ENCODE results near the gene DNAH17. TPM values are rescaled to one million over a fixed set of nuclear protein-coding genes. Genes with fewer than 3 reads are reported as not detected.
A peak's percentile ranks its signal among the peaks of the same experiment; 100 is the strongest.

Gene DNAH17
- total RNA-seq, 1 experiment from 2014 or later: 0.41 TPM

- in situ Hi-C loops (cut with HindIII; ENCODE audit: low pct_unique_long_range_greater_than_20kb, low sequenced_read_pairs): no loop called here
- DNase-seq (ENCODE audit: low read depth): peak; percentile 62
Measured at GRCh38 chr17:78421534-78422266, 155.5 kb downstream of the DNAH17 start.

GRCh38 chr17:78421084-78421533 lies 156.1 kb downstream of the DNAH17 start:
- in situ Hi-C loops (cut with HindIII; ENCODE audit: low pct_unique_long_range_greater_than_20kb, low sequenced_read_pairs): no loop called here
- no peak for DNase-seq (ENCODE audit: low read depth)

- in situ Hi-C loops (cut with HindIII; ENCODE audit: low pct_unique_long_range_greater_than_20kb, low sequenced_read_pairs): no loop called here
- DNase-seq (ENCODE audit: low read depth): no peak
Measured at GRCh38 chr17:78419970-78420815, 157.0 kb downstream of the DNAH17 start.

GRCh38 chr17:78418326-78419026 lies 158.7 kb downstream of the DNAH17 start:
- no peak for DNase-seq (ENCODE audit: low read depth)
- in situ Hi-C loops (cut with HindIII; ENCODE audit: low pct_unique_long_range_greater_than_20kb, low sequenced_read_pairs): no loop called here

GRCh38 chr17:78417531-78417909 lies 159.7 kb downstream of the DNAH17 start:
- in situ Hi-C loops (cut with HindIII; ENCODE audit: low pct_unique_long_range_greater_than_20kb, low sequenced_read_pairs): no loop called here
- DNase-seq (ENCODE audit: low read depth): no peak

- DNase-seq (ENCODE audit: low read depth): no peak
- in situ Hi-C loops (cut with HindIII; ENCODE audit: low pct_unique_long_range_greater_than_20kb, low sequenced_read_pairs): no loop called here
Measured at GRCh38 chr17:78416791-78417530, 160.2 kb downstream of the DNAH17 start.

DNA sequence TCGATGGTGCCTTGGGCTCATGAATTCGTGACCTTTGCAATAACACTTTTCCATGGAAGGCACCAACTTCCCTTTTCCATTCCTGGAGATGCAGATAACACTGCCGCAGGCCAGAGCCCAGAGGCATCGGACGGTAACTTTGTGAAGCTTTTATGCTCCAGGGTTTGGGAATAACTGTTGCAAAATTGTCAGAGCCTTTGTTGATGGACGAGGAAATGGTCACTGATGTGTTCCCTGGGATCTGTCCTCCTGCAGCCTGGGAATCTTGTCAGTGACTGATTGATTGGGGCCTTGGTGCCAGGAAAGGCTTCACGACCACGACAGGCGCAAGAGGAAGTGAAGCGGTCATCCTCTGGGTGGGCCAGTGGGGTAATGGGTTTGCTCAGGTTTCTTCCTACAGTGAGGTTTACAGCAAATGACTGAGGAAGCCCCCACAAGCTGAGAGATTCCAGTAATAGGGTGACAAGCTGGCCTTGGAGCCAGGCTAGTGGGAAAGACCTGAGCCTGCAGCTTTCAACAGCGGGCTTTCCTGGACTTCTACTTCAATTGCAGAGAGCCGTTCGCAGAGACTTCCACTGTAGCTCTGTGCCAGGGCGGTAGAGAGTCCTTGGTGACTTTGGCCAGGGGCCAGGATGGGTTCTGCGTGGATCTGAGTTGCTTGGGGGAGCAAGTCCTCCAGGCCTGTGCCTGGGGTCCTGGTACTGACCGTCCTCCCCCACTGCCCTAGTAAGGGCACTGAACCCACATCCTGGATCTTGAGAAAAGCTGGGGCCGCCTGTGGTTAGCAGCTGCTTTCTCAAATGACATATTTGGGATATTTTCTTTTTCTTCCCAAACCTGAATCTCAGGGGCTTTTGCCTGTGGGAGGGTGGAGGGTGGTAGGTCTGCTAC lies 161.1 kb downstream of the DNAH17 start:
- DNase-seq (ENCODE audit: low read depth): no peak
- in situ Hi-C loops (cut with HindIII; ENCODE audit: low pct_unique_long_range_greater_than_20kb, low sequenced_read_pairs): no loop called here

DNA sequence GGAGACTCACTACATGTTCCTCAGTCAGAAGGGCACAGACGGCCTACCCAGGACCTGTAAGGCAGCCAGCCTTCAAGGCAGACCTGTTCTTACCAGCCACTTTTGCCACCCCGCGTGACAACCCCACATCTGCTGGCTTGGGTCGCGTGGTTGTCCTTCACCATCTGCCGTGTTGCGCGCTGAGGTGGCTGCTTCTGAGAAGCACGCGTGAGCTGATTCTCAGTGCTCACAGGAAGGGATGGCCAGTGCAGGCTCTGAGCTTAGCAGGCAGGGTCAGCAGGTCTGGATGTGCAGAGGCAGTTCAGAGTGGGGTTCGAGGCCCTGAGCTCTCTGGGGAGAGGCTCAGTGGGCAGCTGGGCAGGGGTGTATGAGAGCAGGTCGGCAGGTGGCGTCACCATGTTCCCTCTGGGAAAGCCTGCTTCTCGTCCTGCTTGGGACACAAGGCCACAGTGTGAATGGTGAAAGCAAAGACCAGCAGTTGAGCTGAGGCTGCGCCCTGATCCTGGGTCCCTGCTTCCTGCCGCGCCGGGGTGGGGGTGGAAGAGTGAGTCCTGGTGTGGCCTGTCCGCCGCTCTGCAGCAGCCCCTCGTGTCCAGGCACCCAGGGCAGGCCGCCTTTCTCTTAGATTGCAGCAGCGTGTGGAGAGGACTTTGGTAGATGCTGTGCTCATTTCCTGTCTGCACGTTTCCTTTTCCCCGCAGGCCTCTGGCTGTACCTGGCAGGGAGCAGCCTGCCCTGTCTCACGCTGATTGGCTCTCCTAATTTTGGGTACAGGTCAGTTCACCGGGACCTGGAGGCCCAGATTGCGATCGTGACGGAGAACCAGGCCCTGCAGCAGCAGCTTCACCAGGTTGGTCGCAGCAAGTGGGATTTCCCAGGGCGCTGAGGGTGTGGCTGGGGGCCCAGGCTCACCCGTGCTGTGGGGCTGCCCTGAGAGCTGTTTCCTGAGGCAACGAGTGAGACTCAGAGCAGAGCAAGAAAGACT lies 162.7 kb downstream of the DNAH17 start:
- in situ Hi-C loops (cut with HindIII; ENCODE audit: low pct_unique_long_range_greater_than_20kb, low sequenced_read_pairs): no loop called here
- DNase-seq (ENCODE audit: low read depth): no peak

GRCh38 chr17:78412403-78412802 lies 164.8 kb downstream of the DNAH17 start:
- in situ Hi-C loops (cut with HindIII; ENCODE audit: low pct_unique_long_range_greater_than_20kb, low sequenced_read_pairs): no loop called here

DNA sequence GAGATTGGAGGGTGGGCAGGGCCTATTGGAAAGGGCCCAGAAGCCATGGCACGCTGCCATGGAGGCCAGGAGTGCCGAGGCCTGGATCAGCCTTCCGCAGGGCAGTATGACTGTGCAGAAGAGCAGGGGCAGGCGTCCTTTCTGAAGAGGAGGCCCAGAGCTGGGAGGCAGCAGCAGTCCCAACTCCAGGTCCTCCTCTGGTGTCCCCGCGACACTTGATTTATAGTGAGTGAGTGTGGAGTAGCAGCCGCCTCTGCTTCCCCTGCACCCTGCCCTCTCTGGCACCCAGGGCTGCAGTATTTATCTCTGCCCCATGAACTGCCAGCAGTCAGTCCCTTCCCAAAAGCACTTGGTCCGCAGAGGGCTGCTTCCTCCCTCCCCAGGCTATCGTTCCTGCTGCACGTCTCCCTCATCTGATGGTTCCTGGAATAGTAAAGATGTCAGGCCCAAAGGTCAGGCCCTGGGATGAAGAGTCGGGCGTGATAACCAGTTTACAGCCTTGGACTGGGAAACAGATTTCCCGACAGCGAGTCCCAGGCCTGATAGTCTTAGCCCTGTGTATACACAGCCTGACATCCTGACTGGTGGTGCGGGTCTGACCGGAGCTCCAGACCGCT lies 165.8 kb downstream of the DNAH17 start:
- no peak for DNase-seq (ENCODE audit: low read depth)
- in situ Hi-C loops (cut with HindIII; ENCODE audit: low pct_unique_long_range_greater_than_20kb, low sequenced_read_pairs): no loop called here

More at GRCh38 chr17:78412403-78412802, 164.8 kb downstream of the DNAH17 start:
- DNase-seq (ENCODE audit: low read depth): no peak

DNA sequence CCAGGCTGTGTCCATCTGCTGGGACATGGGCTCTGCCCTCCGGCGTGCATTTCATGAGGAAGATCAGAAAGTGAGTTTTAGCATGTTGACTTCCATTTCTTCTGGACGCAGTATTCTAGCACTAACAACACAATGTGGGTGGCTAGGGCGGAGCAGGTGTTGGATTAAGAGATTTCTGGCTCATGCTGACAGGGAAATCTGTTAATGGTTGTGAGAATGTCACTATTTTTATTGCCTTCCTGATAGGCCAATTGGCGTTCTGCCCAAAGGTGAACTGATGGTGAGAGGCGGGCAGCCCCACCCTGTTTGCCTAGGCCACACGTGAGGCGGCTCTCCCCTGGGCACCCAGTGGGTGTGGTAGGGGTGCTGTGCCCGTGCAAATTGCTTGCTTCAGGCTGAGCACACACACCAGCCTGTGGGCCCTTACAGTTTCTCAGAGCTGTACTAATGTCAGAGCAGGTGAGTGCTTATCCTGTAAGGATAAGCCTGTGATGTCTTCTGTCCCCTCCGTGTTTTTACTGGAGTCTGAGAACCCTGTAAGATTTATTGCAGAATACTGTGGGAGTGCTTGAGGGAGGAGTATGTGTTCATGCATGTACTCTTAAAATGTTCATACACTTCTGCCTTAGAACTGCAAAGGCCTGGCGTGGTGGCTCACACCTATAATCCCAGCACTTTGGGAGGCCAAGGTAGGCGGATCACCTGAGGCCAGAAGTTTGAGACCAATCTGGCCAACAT lies 167.8 kb downstream of the DNAH17 start:
- in situ Hi-C loops (cut with HindIII; ENCODE audit: low pct_unique_long_range_greater_than_20kb, low sequenced_read_pairs): no loop called here
- peak; percentile 74 for DNase-seq (ENCODE audit: low read depth)

DNA sequence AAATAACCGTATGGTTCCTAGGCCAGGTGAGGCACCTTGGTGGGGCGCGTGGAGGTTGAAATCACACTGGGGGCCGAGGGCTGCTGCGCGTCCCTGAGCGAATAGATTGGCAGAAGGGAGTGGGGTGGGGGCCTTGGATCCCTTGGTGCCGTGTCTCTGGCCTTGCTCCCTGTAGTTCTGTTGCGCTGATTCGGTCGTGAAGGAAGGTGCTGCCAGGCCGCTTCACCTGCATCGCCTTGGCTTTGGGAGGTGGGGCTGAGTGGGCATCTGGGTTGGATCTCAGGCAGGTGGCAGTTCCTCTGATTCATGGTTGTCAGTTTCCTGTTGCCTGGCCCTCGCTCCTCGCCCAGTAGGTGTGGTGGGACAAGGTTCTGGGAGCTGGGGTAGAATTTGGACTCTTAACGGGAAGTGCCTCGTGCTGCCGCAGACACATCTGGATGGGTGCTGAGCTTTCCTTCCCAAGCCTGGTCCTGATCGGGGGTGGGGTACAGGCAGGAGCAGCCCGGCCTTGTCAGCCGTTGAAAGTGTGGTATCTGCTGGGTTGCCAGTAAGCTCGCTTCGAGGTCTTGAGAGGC lies 168.6 kb downstream of the DNAH17 start:
- in situ Hi-C loops (cut with HindIII; ENCODE audit: low pct_unique_long_range_greater_than_20kb, low sequenced_read_pairs): no loop called here
- no peak for DNase-seq (ENCODE audit: low read depth)

DNA sequence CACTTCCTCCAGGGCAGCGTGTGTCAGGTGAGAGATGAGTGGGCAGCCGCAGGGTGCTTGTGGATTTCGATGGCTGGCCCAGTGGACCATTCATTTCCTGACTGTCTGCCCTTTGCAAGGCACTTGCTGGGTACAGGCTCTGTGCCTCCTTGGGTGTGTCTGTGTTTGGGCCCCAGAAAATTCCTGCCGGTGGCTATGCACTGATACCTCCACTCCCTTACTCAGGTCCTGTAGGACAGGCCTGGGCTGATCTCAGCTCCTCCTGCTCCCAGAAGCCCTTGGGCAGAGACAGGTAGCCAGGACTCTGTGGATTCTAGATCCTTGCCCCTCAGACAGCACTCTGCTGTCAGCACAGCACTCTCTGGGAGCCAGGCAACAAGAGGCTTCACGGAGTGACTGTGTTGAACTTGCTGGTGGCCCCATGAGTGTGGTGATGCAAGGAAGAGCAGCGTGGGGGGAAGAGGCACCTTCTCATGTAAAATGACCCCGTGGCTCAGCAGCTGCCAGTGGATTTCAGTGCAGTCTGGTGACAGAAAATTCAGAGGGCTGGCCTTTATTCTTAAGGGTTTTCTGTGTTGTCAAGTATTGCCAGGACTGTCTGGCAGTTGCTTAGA lies 169.7 kb downstream of the DNAH17 start:
- in situ Hi-C loops (cut with HindIII; ENCODE audit: low pct_unique_long_range_greater_than_20kb, low sequenced_read_pairs): no loop called here
- DNase-seq (ENCODE audit: low read depth): no peak

DNA sequence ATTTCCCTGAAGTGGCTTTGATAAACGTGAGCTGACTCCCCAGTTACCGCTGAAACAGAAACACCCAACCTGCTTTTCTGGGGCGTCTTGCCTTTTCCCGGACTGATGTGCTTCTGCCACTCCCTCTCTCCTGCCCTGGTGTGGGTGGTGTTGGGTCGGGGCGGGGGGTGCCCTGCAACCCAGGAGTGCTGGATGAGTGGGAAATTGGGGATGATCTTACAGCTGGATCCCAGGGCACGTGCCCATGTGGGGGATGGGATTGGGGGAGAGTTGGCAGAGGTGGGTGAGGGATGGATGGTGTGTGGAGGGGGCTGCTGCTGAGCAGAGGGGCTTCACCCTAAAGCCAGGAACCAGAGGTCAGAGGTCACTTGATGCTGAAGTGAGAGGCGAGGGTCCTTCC lies 170.3 kb downstream of the DNAH17 start:
- in situ Hi-C loops (cut with HindIII; ENCODE audit: low pct_unique_long_range_greater_than_20kb, low sequenced_read_pairs): no loop called here
- DNase-seq (ENCODE audit: low read depth): no peak

GRCh38 chr17:78406396-78406795 lies 170.8 kb downstream of the DNAH17 start:
- in situ Hi-C loops (cut with HindIII; ENCODE audit: low pct_unique_long_range_greater_than_20kb, low sequenced_read_pairs): no loop called here
- DNase-seq (ENCODE audit: low read depth): no peak
